Gastrocnemius medialis (tissue), 4 donors: ENCODE measurements around the gene TAGLN. TPM values are rescaled to one million over a fixed set of nuclear protein-coding genes. Genes with fewer than 3 reads are reported as not detected.

Experiments used
- ATAC-seq, 2 donors: fragments of 150-250 bp; one replicate each; pipeline ENCODE4 v1.9.1; 2016
- DNase-seq, 2 donors: peaks; one replicate each; pipeline ENCODE4 v3.0.0-alpha.2; 2019
- H3K27ac ChIP-seq, 4 donors: fragments of 200-600 bp; sonication (generic); 1 replicate in 1 of 4; 2 replicates in 3 of 4; pipeline ENCODE4 v1.5.1; 2016 to 2018; ENCODE audit warnings: mild to moderate bottlenecking in 2 of 4, moderate library complexity in 1 of 4
- H3K27me3 ChIP-seq, 3 donors: fragments of 200-600 bp; sonication (generic) in 2 of 3; 1 replicate in 1 of 3; 2 replicates in 2 of 3; pipeline versions ENCODE4 v1.5.1 to v1.6.0; 2016 to 2019; ENCODE audit warnings: mild to moderate bottlenecking in 1 of 3, moderate library complexity in 1 of 3
- H3K36me3 ChIP-seq, 2 donors: fragments of 200-600 bp; sonication (generic) in 1 of 2; one replicate each; pipeline ENCODE4 v1.5.1; 2017 to 2018
- H3K4me1 ChIP-seq, 2 donors: fragments of 200-600 bp; sonication (generic) in 1 of 2; one replicate each; pipeline ENCODE4 v1.5.1; 2016 to 2017; ENCODE audit warnings: mild to moderate bottlenecking in 2 of 2
- H3K4me3 ChIP-seq, 4 donors: fragments of 200-600 bp; sonication (generic) in 3 of 4; 1 replicate in 1 of 4; 2 replicates in 3 of 4; pipeline ENCODE4 v1.5.1; 2016 to 2019; ENCODE audit warnings: mild to moderate bottlenecking in 2 of 4
- H3K9me3 ChIP-seq, 3 donors: fragments of 200-600 bp; sonication (generic) in 2 of 3; 1 replicate in 1 of 3; 2 replicates in 2 of 3; pipeline ENCODE4 v1.5.1; 2016 to 2019
- POLR2A ChIP-seq, 2 donors: fragments of 450-650 bp; IDR thresholded peaks; one replicate each; pipeline ENCODE4 v1.6.1; 2017; ENCODE audit warnings: antibody characterized with exemption in 2 of 2, mild to moderate bottlenecking in 2 of 2, moderate library complexity in 2 of 2
- in situ Hi-C, 4 donors: fragments of 200-750 bp; cut with MboI; loops; one replicate each; pipeline versions ENCODE4 v1.15.0 to v1.8.0; 2017; ENCODE audit warnings: low sequenced_read_pairs in 4 of 4
- intact Hi-C: fragments of 100-400 bp; cut with DNase I; formaldehyde crosslinking; loops from one replicate; pipeline ENCODE4 v1.15.1; 2023; ENCODE audit warnings: low total_unique reads
- total RNA-seq, 4 donors: library from RNA; depleted of rRNA; stranded (reverse); fragments of >200 nt; gene quantifications; one replicate each; pipeline versions ENCODE4 v1.1.0 to v1.2.3, GENCODE V29; 2016
- TF ChIP-seq, protein P1 (sequence below), 5 experiments: fragments of 450-650 bp in 3 of 5; fragments of 200-600 bp in 2 of 5; sonication (generic) in 2 of 5; IDR thresholded peaks in 4 of 5; conservative IDR thresholded peaks in 1 of 5; 1 replicate in 4 of 5; 2 replicates in 1 of 5; pipeline ENCODE4 v1.5.1; 2016 to 2019; ENCODE audit warnings: antibody characterized with exemption in 5 of 5, mild to moderate bottlenecking in 3 of 5, moderate library complexity in 3 of 5

The TAGLN gene
- total RNA-seq, 4 donors from 2014 or later: 27.4 to 191 (median 124) TPM

GRCh38 chr11:117210620-117211019 lies 11.4 kb downstream of the TAGLN start:
- no peak overlapping the region for H3K27ac ChIP-seq
- no peak for ATAC-seq
- DNase-seq: no peak
- H3K27me3 ChIP-seq: no peaks in the 10 kb centered on the region
- H3K36me3 ChIP-seq: peaks cover 0 to 22% of the 10 kb centered on the region in 2 donors
- no peaks in the 10 kb centered on the region for H3K4me1 ChIP-seq
- in situ Hi-C loops: no loop called here
- H3K4me3 ChIP-seq: no peak overlapping the region
- TF ChIP-seq POLR2A (IDR thresholded peaks at IDR 0.05): no peak
- TF ChIP-seq, protein P1, sequence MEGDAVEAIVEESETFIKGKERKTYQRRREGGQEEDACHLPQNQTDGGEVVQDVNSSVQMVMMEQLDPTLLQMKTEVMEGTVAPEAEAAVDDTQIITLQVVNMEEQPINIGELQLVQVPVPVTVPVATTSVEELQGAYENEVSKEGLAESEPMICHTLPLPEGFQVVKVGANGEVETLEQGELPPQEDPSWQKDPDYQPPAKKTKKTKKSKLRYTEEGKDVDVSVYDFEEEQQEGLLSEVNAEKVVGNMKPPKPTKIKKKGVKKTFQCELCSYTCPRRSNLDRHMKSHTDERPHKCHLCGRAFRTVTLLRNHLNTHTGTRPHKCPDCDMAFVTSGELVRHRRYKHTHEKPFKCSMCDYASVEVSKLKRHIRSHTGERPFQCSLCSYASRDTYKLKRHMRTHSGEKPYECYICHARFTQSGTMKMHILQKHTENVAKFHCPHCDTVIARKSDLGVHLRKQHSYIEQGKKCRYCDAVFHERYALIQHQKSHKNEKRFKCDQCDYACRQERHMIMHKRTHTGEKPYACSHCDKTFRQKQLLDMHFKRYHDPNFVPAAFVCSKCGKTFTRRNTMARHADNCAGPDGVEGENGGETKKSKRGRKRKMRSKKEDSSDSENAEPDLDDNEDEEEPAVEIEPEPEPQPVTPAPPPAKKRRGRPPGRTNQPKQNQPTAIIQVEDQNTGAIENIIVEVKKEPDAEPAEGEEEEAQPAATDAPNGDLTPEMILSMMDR (IDR thresholded peaks at IDR 0.05 in 4 of 5, conservative IDR thresholded peaks at IDR 0.05 in 1 of 5): no peak
- no peaks in the 10 kb centered on the region for H3K9me3 ChIP-seq
- intact Hi-C loops: no loop called here

DNA sequence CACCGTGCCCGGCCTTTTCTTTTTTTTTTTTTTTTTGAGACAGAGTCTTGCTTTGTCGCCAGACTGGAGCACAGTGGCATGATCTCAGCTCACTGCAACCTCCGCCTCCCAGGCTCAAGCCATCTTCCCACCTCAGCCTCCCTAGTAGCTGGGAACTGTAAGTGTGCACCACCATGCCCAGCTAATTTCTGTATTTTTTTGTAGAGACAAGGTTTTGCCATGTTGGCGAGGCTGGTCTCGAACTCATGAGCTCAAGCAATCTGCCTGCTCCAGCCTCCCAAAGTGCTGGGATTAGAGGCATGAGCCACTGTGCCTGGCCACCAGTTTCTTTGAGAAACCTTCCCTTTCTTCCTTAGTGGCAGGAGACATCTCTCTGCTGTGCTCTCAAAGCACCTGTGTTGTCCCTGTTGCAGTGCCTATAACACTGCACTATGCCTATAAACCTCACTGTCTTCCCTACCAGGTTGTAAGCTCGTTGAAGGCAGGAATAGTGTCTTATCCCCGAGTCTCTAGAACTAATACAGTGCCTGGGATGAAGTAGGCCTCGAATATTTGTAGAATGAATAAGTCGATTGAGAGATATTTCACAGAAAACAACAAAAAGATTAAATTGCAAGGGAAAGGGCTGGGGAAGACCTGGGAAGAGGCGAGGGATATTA lies 13.7 kb downstream of the TAGLN start:
- no peak overlapping the region for H3K27ac ChIP-seq

GRCh38 chr11:117214404-117215110 lies 15.4 kb downstream of the TAGLN start:
- H3K9me3 ChIP-seq: no peaks in the 10 kb centered on the region
- H3K27me3 ChIP-seq: no peaks in the 10 kb centered on the region
- in situ Hi-C loops: no loop called here
- H3K36me3 ChIP-seq: peaks cover 4 to 58% of the 10 kb centered on the region in 2 donors
- H3K4me3 ChIP-seq: no peak overlapping the region
- intact Hi-C loops: no loop called here
- ATAC-seq (no peak), DNase-seq (no peak)
- no peak overlapping the region for H3K27ac ChIP-seq
- TF ChIP-seq, protein P1 (IDR thresholded peaks at IDR 0.05 in 4 of 5, conservative IDR thresholded peaks at IDR 0.05 in 1 of 5): no peak
- no peak for TF ChIP-seq POLR2A (IDR thresholded peaks at IDR 0.05)
- H3K4me1 ChIP-seq: peaks cover 10 to 11% of the 10 kb centered on the region in 2 donors

More for the DNA sequence above, 13.7 kb downstream of the TAGLN start:
- H3K9me3 ChIP-seq: no peaks in the 10 kb centered on the region
- no peaks in the 10 kb centered on the region for H3K4me1 ChIP-seq
- H3K4me3 ChIP-seq: no peak overlapping the region
- no peak for DNase-seq
- ATAC-seq: no peak
- H3K27me3 ChIP-seq: no peaks in the 10 kb centered on the region
- intact Hi-C loops: no loop called here
- peaks cover 4 to 41% of the 10 kb centered on the region in 2 donors for H3K36me3 ChIP-seq
- in situ Hi-C loops: no loop called here
- TF ChIP-seq, protein P1 (IDR thresholded peaks at IDR 0.05 in 4 of 5, conservative IDR thresholded peaks at IDR 0.05 in 1 of 5): no peak
- no peak for TF ChIP-seq POLR2A (IDR thresholded peaks at IDR 0.05)

- Histone ChIP-seq H3K9me3 (no peaks in the 10 kb centered on the region), H3K4me1 (peaks cover 38 to 39% of the 10 kb centered on the region in 2 donors), H3K27ac (peak overlapping the region; percentile 80 to 87 (median 82)), H3K4me3 (peak overlapping the region in 2 of 4 donors; percentile 12 to 16), H3K27me3 (no peaks in the 10 kb centered on the region), H3K36me3 (peaks cover 4 to 59% of the 10 kb centered on the region in 2 donors)
- ATAC-seq: no peak
- TF ChIP-seq POLR2A (IDR thresholded peaks at IDR 0.05): no peak
- TF ChIP-seq, protein P1 (IDR thresholded peaks at IDR 0.05 in 4 of 5, conservative IDR thresholded peaks at IDR 0.05 in 1 of 5): no peak
- no peak for DNase-seq
- intact Hi-C loops: no loop called here
- in situ Hi-C loops: no loop called here
Observed at GRCh38 chr11:117217141-117218084, 18.2 kb downstream of the TAGLN start.
